GM10248 (cell line): Measurements from ENCODE around the gene HDDC2.

Experiments
- CTCF ChIA-PET: fragments of 300-600 bp; sonication (Branson Sonifier 250); formaldehyde crosslinking; extraction: SDS; loops from one replicate; lab custom pipeline; 2021; ENCODE audit warnings: antibody characterized with exemption; lab: Yijun Ruan, JAX
- POLR2A ChIA-PET: fragments of 350-650 bp; sonication (Branson Sonifier 250); formaldehyde crosslinking; extraction: SDS; loops from one replicate; lab custom pipeline; 2020; ENCODE audit warnings: antibody characterized with exemption; lab: Yijun Ruan, JAX
- DNase-seq: peaks from one replicate; pipeline ENCODE4 v3.0.0; 2012; ENCODE audit errors: extremely low spot score
- TF ChIP-seq, protein P1 (sequence below): IDR thresholded peaks from 2 replicates; pipeline ENCODE4 v1.5.1; 2012; ENCODE audit warnings: mild to moderate bottlenecking, low read depth; ENCODE audit errors: extremely low read depth, missing control alignments, control extremely low read depth

HDDC2 gene

DNA sequence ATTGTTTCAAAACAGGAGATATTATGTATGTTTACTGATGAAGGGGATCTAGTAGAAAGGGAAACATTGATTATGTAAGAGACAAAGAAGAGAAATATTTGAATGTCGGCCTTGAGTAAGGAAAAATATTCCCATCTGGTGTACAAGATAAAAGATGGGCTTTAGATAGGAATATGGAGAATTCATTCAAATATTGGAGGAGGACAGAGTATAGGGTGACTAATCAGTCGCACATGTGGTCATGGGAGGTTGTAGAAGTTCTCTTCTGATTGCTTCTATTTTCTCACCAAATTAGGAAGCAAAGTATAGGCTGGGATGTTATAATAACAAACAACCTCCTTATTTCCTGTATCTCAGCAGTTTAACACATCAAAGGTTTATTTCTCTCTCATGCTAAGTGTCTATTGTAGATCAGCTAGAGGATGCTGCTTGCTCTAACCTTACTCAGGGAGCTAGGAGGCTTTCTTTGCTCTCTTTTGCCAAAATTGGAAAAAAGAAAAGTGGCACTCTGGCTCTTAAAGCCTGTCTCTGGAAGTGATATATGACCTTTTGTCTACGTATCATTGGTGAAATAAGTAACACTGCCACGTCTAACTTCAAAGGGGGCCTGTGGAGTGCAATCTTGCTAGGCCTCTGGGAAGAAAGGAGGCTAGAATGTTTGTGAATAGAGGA lies 1.2 kb upstream of the HDDC2 start:
- ChIA-PET POLR2A (no interaction called here), CTCF (interaction anchor here (1.4 to 4.2 kb wide), 3 partner anchors 9 to 659 kb away, joined by 3 to 29 read pairs (median 5); no protein-coding TSS in a partner anchor)
- DNase-seq: no peak
- TF ChIP-seq, protein P1, sequence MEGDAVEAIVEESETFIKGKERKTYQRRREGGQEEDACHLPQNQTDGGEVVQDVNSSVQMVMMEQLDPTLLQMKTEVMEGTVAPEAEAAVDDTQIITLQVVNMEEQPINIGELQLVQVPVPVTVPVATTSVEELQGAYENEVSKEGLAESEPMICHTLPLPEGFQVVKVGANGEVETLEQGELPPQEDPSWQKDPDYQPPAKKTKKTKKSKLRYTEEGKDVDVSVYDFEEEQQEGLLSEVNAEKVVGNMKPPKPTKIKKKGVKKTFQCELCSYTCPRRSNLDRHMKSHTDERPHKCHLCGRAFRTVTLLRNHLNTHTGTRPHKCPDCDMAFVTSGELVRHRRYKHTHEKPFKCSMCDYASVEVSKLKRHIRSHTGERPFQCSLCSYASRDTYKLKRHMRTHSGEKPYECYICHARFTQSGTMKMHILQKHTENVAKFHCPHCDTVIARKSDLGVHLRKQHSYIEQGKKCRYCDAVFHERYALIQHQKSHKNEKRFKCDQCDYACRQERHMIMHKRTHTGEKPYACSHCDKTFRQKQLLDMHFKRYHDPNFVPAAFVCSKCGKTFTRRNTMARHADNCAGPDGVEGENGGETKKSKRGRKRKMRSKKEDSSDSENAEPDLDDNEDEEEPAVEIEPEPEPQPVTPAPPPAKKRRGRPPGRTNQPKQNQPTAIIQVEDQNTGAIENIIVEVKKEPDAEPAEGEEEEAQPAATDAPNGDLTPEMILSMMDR: no peak

DNA sequence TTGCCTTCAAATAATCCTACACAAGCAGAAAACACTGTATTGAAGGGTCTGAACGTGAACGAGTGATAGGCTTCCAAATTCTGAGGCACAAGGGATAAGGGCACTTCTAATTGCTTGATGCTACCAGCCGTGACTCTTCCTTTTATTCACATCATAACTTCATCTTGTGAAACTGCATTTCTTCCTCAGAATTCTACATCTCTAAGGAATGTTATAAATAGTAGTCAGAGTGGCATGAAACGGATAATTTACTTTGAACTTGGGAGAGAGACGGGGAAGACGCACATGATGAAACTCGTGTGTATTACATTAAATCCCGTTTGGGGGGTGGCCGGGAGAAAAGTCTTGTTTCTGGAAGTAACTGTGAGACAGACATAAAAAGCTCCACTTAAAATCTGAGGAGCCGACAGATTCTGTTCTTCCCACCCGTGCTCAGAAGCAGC lies 754 bp downstream of the HDDC2 start:
- DNase-seq: peak; percentile 25
- ChIA-PET POLR2A (no interaction called here), CTCF (interaction anchor here (0.8 to 4.2 kb wide), 4 partner anchors 11 to 696 kb away, joined by 3 to 29 read pairs (median 4); no protein-coding TSS in a partner anchor)

DNA sequence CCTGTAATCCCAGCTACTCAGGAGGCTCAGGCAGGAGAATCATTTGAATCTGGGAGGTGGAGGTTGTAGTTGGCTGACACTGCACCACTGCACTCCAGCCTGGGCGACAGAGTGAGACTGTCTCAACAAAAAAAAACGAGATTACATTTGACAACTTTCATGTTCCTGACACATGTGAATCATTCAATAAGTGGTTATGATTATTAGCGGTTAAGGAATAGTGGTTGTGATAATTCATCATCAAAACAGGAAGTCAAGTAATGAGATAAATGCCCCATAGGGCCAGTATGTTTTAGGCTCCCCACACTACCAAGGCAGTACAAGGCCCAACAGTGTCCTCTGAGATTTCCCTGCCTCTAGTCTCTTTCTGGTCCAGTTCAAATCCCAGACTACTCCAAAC lies 2.5 kb downstream of the HDDC2 start:
- TF ChIP-seq, protein P1: no peak
- POLR2A ChIA-PET: no interaction called here
- CTCF ChIA-PET: interaction anchor here (4.2 kb wide), 1 partner anchor 13 kb away, joined by 29 read pairs; no protein-coding TSS in a partner anchor
- no peak for DNase-seq

More for the DNA sequence above, 754 bp downstream of the HDDC2 start:
- TF ChIP-seq, protein P1: no peak

DNA sequence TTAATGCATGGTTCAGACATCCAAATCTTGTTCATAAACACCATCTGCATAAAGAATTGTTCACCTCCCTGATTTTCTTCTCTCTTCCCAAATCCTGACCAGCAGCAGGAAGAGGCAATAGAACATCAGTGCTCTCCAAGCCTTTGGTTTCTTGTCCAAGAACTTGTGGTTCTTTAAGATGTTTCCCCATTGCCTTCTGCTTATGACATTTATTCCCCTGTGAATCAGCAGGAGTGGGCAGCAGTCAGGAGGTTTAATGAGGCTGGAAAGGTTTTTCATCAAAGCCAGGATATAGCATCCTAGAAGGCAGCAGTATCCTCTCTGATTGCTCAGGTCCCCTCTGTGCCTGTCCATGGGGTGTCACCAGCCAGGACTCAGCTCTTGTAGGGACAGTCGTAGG lies 5.3 kb downstream of the HDDC2 start:
- TF ChIP-seq, protein P1: no peak
- POLR2A ChIA-PET: no interaction called here
- CTCF ChIA-PET: no interaction called here
- DNase-seq: no peak

DNA sequence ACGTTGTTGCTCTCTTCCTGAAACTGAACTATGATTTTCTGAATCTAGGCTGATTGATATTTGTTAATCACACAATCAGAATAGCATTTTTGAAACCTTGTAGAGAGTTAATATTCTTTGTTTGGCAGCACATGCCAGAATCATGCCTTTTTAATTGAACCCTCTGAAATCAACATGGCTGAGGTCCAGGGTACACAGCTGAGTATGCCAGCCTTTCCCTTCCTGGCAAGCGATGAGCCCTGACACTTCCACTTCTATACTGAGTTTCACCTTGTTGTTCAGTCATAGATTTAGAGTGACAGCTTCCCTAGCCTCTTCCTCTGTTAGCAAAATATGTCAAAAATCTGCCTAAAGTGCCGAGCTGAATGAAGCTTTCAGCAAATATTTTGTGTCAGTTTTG lies 6.8 kb downstream of the HDDC2 start:
- TF ChIP-seq, protein P1: no peak
- no peak for DNase-seq
- POLR2A ChIA-PET: no interaction called here
- CTCF ChIA-PET: no interaction called here

DNA sequence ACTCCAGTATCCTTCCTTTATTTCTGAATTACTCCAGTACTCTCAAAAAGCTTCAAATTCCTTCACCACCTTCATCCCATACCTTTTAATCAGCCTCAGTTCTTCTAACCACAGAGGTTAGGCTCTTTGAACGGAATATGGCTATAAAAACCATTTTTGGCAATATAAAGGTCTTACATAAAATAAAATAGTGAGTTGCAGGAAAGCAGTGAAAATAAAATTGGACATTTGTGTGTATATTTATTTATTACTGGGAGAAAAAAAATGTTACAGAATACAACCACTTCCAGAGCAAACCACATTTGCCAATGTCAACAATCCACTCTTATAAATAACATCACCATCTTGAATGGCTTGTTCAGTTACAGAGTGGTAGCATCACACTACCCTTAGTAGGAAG lies 7.7 kb downstream of the HDDC2 start:
- POLR2A ChIA-PET: no interaction called here
- CTCF ChIA-PET: no interaction called here
- TF ChIP-seq, protein P1: no peak
- no peak for DNase-seq
